ENCODE results near the gene PSMB5.
"Not testable (repeated sequence)": the region's sequence is repeated elsewhere in the genome, so short reads cannot be mapped to it uniquely, and the experiment has no call there.

PSMB5 gene

DNA sequence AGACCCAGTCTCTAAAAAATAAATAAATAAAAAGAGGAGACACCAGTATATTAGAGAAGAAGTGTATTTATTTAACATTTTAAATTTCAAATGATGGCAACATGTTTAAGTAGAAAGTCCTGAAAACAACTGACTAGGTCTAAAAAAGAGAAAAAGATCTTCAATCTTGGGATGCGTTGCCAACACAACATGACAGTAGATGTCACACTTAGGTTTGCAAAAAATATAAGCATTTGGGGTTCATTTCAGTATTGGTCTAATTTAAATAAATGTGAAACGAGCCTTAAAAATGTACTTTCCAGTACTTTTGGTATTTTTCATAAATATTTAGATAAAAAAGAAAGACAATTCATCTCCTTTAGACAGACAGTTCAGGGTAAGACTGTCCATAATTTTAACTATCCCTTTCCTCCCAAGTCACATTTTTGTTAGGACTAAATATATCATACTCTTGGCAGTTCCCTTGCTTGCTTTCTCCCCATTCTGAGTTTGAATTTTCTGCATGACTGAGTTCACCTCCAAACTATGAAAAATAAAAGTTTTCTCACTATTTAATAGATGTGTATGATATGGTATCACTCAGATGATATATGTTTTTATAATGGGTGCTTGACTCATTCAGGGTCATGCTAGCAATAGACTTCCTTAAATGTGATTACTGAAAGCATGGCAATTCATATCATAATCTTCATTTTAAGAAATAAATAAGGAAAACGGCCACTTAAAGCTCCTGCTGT lies 29.1 kb downstream of the PSMB5 start:
- Histone ChIP-seq H3K4me1 (ENCODE audit: low read length) (peaks cover 32% of the 10 kb centered on the region), H3K9me3 (ENCODE audit: insufficient read depth, low read length) (no peaks in the 10 kb centered on the region), H3K79me2 (ENCODE audit: low read length) (0 out of 2 replicates have a peak, but pooled peaks cover 2% of the 10 kb centered on the region), H3K27ac (ENCODE audit: low read length) (no peak overlapping the region), H3K4me2 (ENCODE audit: low read length) (peak overlapping the region; percentile 84), H3K9ac (ENCODE audit: low read length) (peak overlapping the region; percentile 87), H3K27me3 (ENCODE audit: low read depth, low read length) (no peaks in the 10 kb centered on the region), H3K4me3 (ENCODE audit: low read length) (peak overlapping the region; percentile 82), H3K36me3 (replicated peaks; ENCODE audit: low read depth, low read length) (no peaks in the 10 kb centered on the region), H2AFZ (ENCODE audit: low read depth, low read length) (no peak overlapping the region), H4K20me1 (ENCODE audit: insufficient read depth, low read length) (no peaks in the 10 kb centered on the region)
- TF ChIP-seq CTCF (IDR thresholded peaks at IDR 0.05; ENCODE audit: low read depth, low read length): no peak
- TF ChIP-seq EZH2phosphoT487 (IDR thresholded peaks at IDR 0.05; ENCODE audit: low read depth): no peak

GRCh38 chr14:23004274-23004673 lies 30.4 kb downstream of the PSMB5 start:
- H3K4me1 ChIP-seq (ENCODE audit: low read length): peaks cover 25% of the 10 kb centered on the region
- H3K4me2 ChIP-seq (ENCODE audit: low read length); H3K27me3 ChIP-seq (ENCODE audit: low read depth, low read length); H4K20me1 ChIP-seq (ENCODE audit: insufficient read depth, low read length); H3K79me2 ChIP-seq (ENCODE audit: low read length); H3K9ac ChIP-seq (ENCODE audit: low read length); H3K27ac ChIP-seq (ENCODE audit: low read length); H3K9me3 ChIP-seq (ENCODE audit: insufficient read depth, low read length); H3K4me3 ChIP-seq (ENCODE audit: low read length); H2AFZ ChIP-seq (ENCODE audit: low read depth, low read length); H3K36me3 ChIP-seq (replicated peaks; ENCODE audit: low read depth, low read length): not testable (repeated sequence)

GRCh38 chr14:23002592-23002991 lies 32.1 kb downstream of the PSMB5 start:
- TF ChIP-seq EZH2phosphoT487 (IDR thresholded peaks at IDR 0.05; ENCODE audit: low read depth): no peak
- no peak for TF ChIP-seq CTCF (IDR thresholded peaks at IDR 0.05; ENCODE audit: low read depth, low read length)
- no peak overlapping the region for H3K9ac ChIP-seq (ENCODE audit: low read length)
- H3K27me3 ChIP-seq (ENCODE audit: low read depth, low read length): no peaks in the 10 kb centered on the region
- no peak overlapping the region for H3K4me2 ChIP-seq (ENCODE audit: low read length)
- H3K27ac ChIP-seq (ENCODE audit: low read length): no peak overlapping the region
- no peak overlapping the region for H2AFZ ChIP-seq (ENCODE audit: low read depth, low read length)
- peaks cover 12% of the 10 kb centered on the region for H3K4me1 ChIP-seq (ENCODE audit: low read length)
- H3K4me3 ChIP-seq (ENCODE audit: low read length): no peak overlapping the region
- no peaks in the 10 kb centered on the region for H3K36me3 ChIP-seq (replicated peaks; ENCODE audit: low read depth, low read length)
- H4K20me1 ChIP-seq (ENCODE audit: insufficient read depth, low read length): no peaks in the 10 kb centered on the region
- H3K9me3 ChIP-seq (ENCODE audit: insufficient read depth, low read length): no peaks in the 10 kb centered on the region
- H3K79me2 ChIP-seq (ENCODE audit: low read length): no peaks in the 10 kb centered on the region

- Histone ChIP-seq H3K4me1 (ENCODE audit: low read length) (peaks cover 4% of the 10 kb centered on the region), H4K20me1 (ENCODE audit: insufficient read depth, low read length) (no peaks in the 10 kb centered on the region), H3K27me3 (ENCODE audit: low read depth, low read length) (no peaks in the 10 kb centered on the region), H3K4me3 (ENCODE audit: low read length) (no peak overlapping the region), H3K36me3 (replicated peaks; ENCODE audit: low read depth, low read length) (no peaks in the 10 kb centered on the region), H3K9ac (ENCODE audit: low read length) (no peak overlapping the region), H2AFZ (ENCODE audit: low read depth, low read length) (no peak overlapping the region), H3K9me3 (ENCODE audit: insufficient read depth, low read length) (no peaks in the 10 kb centered on the region), H3K27ac (ENCODE audit: low read length) (no peak overlapping the region), H3K4me2 (ENCODE audit: low read length) (no peak overlapping the region), H3K79me2 (ENCODE audit: low read length) (no peaks in the 10 kb centered on the region)
- TF ChIP-seq CTCF (IDR thresholded peaks at IDR 0.05; ENCODE audit: low read depth, low read length) (no peak), EZH2phosphoT487 (IDR thresholded peaks at IDR 0.05; ENCODE audit: low read depth) (no peak)
These were observed 33.8 kb downstream of the PSMB5 start for GRCh38 chr14:23000860-23001259.
